ENCODE data around the gene HMOX1.

DNA sequence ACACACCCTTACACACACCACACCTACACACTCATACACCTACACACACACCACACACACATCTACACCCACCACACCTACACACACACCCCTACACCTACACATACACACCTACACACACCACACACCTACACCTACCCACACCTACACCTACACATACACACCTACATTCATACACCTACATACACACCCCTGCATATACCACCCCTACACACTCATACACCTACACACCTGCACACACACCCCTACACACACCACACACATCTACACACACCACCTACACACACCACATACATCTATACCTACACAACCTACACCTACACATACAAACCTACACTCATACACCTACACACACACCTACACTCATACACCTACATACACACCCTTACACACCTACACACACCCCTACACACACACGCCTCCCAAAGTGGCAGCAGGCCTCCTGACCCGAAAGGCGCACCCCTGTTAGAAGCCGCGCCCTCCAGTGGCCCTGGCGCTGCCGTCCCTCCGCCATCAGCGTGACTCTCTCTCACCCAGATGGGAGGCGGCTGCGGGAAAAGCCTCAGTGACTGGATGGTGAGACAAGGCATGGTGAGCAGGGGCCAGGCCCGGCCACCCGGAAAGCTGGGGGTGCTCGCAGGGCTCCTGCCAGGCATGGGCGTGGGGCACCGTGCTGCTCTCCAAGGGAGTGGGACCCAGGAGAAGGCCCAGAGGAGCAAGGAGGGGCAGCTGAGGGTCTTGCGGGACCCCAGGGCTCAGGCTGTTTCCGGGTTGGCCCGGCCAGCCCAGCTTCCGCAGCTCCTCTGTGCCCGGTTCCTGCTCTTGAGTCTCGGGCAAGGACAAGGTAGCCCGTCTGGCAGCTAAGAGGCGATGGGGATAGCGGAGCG lies 37.0 kb upstream of the HMOX1 start:
- TF ChIP-seq, protein P1, sequence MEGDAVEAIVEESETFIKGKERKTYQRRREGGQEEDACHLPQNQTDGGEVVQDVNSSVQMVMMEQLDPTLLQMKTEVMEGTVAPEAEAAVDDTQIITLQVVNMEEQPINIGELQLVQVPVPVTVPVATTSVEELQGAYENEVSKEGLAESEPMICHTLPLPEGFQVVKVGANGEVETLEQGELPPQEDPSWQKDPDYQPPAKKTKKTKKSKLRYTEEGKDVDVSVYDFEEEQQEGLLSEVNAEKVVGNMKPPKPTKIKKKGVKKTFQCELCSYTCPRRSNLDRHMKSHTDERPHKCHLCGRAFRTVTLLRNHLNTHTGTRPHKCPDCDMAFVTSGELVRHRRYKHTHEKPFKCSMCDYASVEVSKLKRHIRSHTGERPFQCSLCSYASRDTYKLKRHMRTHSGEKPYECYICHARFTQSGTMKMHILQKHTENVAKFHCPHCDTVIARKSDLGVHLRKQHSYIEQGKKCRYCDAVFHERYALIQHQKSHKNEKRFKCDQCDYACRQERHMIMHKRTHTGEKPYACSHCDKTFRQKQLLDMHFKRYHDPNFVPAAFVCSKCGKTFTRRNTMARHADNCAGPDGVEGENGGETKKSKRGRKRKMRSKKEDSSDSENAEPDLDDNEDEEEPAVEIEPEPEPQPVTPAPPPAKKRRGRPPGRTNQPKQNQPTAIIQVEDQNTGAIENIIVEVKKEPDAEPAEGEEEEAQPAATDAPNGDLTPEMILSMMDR (IDR thresholded peaks at IDR 0.05 in 2 of 3, conservative IDR thresholded peaks at IDR 0.05 in 1 of 3; ENCODE audit: borderline replicate concordance in 1 of 3, insufficient read depth in 1 of 3, low read depth in 2 of 3, low read length in 2 of 3) = no peak
- no peak for TF ChIP-seq YY1 (IDR thresholded peaks at IDR 0.05; ENCODE audit: extremely low read depth, insufficient replicate concordance, low read depth, low read length)
- no peak for TF ChIP-seq POLR2A (IDR thresholded peaks at IDR 0.05; ENCODE audit: borderline replicate concordance, extremely low read depth, insufficient read depth, insufficient read length)
- no peak for TF ChIP-seq EZH2 (IDR thresholded peaks at IDR 0.05)

Measured in HCT116 (cell line).